SIG-M5 (cell line): ENCODE data around the gene TMEM255B.
"Not testable (repeated sequence)": the region's sequence is repeated elsewhere in the genome, so short reads cannot be mapped to it uniquely, and the experiment has no call there.

Experiments used
- DNase-seq: peaks from one replicate; lab custom pipeline; 2025; lab: John Stamatoyannopoulos, UW

TMEM255B gene

DNA sequence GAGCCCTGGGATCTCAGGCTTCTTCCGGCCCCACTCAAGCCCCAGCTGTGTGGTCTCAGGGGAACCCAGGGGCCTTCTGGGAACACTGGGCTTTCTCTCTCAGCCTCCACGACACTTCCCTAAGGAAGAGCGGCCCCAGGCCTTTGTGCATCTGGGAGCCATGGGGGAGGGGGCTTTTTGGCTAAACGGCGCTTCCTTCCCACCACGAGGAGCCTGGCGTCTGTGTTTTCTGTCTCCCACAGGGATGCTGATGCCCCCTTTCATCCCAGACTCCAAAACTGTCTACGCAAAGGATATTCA lies 24.2 kb upstream of the TMEM255B start:
- DNase-seq = no peak

DNA sequence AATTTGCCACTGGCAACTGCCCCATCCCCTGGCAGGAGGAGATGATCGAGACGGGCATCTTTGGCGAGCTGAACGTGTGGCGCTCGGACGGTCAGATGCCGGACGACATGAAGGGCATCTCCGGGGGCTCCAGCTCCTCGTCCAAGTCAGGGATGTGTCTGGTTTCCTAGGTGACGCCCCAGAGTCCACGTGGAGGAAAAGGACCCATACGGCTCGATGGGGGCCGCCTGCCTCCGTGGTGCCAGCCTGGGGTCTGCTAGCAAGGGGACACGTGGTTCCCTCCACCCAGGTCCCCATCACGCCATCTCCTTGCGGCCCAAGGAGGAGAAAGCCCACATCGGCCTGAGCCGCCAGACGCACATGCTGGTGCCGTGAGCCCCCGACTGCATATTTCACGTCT lies 23.8 kb upstream of the TMEM255B start:
- DNase-seq = no peak

DNA sequence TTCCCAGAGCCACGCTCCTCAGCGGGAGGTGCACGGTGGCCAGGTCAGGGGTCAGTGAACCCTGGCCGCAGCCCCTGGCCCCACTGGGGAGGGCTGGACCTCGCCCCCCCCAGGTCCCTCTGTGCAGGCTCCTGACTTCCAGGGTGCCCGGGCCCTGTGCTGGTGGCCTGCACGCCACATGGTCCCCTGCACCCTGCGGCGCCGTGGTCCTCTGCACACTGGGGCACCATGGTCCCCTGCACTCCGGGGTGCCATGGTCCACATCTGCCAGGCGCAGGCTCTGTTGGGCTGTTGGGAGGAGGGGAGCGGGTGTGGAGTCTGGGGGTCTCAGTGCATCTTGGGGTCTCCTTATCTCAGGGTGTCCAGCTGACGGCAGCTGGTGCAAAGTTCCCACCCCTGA lies 23.3 kb upstream of the TMEM255B start:
- DNase-seq = no peak

DNA sequence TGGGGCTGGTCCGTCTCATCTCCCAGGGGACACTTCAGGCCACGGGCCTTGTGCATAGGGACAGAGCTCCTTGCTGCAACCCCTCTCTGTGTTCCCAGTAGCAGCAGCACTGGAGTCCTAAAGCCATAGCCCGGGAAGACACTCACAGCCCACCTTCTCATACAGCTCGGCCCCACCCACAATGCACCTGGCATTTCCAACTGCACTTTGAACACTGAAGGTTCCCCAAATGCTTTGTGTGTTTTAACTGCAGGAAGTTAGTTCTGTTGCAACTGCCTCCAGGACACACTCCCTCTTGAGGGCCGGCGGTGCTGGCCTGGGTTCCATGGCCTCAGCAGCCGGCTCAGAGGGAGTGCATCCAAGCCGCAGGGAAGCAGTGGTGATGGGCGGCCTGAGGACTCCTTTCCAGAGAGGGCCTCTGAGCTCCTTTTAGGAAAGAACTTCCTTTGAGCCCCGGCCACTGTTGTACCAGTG lies 22.7 kb upstream of the TMEM255B start:
- no peak for DNase-seq

DNA sequence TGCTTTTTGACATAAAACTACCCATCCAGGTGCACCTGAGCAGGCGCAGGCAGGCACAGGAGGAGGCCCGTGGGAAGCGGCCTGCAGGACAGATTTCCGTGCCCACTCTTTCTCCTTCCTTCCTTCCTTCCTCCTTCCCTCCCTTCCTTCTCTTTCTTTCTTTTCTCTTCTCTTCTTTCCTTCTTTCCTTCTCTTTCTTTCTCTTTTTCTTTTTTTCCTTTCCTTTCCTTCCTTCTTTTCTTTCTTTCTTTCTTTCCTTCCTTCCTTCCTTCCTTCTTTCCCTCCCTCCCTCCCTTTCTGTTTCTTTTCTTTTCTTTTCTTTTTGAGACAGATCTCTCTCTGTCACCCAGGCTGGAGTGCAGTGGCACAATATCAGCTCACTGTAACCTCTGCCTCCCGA lies 21.2 kb upstream of the TMEM255B start:
- DNase-seq = no peak

DNA sequence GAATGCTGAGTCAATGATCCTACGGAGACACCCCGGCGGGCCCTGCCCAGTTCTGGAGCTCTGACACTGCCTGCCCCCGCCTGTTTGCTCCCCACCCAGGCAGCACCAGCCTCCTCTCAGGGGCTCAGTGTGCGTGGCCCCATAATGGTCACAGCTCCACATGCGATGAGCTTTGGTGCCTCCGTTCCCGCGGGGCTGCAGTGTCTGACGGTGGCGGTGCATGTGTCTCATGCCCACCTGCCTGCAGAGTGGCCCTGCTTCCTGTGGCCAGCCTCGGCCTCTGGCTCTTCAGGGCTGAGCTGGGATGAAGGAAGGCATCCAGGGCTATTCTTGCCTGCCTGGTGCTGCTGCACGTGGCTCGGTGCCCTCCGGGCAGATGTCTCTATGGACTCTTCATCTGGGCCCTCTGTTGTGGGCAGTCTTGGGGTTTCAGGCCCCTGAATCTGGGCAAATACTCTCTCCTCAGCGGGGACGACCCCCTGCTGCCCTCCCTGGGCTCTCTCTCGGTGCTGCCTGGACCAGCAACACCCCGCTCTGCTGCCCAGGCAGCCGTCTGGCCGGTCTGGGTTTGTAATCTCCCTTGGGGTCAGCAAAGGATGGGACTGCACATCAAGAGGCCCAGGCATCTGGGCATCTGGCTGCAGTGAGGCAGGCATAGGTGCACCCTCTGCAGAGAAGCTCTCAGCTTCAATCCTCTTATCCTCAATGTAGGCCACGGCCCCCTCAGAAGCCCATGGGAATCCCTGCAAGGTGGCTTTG lies 19.3 kb upstream of the TMEM255B start:
- no peak for DNase-seq

DNA sequence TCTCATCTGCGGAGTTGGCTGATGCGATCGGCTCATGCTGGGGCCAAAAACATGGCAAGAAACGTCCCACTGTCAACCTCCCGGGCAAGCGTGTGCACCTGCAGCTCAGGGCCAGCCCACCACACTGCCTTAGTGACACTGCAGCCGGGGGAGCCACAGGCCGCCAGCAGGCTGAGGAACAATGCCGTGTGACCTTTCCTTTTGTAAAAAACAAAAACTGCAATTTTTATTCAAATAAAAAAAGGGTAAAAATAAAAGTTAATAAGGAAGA lies 18.8 kb upstream of the TMEM255B start:
- no peak for DNase-seq

DNA sequence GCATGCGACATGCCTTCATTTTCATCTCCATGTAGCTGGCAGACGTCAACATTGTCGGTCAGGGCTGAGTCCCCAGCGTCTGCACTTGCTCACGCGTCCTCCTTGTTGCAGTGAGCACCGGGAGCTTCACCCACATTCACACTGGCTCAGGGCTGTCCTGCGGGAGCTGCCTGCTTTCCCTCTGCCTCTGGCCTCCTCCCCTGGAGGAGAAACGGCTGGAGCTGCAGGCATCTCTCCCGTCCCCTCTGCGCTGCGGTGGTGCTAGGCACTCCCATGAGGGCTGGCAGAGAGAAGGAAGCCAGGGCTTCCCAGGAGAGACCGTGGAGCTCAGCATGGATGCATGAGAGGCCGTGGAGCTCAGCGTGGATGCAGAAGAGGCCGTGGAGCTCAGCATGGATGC lies 18.4 kb upstream of the TMEM255B start:
- DNase-seq = no peak

DNA sequence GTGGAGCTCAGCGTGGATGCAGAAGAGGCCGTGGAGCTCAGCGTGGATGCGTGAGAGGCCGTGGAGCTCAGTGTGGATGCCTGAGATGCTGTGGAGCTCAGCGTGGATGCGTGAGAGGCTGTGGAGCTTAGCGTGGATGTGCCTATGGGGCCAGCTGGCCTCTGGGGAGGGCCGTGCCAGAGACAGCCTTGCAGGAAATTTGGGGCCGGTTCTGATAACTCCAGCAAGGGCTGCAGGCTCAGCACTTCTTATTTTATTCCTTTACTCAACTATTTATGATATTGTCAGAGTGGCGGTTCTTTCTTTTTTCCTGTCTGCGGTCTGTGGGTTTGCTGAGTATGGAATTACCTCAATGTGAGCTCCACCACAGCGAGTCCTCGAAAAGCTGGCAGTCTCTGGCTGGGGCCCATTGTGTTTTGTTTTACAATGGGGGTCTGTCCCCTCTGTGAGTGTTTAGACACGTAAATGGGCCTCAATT lies 17.8 kb upstream of the TMEM255B start:
- no peak for DNase-seq

DNA sequence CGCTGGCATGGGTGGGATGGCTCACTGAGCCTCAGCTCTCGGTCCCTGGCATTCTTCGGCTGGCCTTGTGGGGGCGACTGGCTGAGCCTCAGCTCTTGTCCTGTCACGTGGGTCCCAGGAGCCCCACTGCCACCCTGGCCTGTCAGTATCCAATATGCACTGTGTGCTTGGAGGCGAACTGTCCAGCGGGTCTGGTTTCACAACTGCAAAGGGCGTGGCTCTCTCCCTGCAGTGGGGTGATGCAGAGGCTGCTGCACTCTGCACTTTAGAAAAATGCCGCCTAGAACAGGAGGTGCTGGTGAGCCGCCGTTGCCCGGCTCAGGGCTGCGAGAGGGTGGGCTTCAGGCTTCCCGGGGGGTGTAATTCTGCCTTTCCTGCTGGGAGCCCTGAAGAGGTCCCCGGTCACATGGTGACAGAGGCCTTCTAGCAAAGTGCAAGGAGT lies 17.0 kb upstream of the TMEM255B start:
- DNase-seq = peak; percentile 68

DNA sequence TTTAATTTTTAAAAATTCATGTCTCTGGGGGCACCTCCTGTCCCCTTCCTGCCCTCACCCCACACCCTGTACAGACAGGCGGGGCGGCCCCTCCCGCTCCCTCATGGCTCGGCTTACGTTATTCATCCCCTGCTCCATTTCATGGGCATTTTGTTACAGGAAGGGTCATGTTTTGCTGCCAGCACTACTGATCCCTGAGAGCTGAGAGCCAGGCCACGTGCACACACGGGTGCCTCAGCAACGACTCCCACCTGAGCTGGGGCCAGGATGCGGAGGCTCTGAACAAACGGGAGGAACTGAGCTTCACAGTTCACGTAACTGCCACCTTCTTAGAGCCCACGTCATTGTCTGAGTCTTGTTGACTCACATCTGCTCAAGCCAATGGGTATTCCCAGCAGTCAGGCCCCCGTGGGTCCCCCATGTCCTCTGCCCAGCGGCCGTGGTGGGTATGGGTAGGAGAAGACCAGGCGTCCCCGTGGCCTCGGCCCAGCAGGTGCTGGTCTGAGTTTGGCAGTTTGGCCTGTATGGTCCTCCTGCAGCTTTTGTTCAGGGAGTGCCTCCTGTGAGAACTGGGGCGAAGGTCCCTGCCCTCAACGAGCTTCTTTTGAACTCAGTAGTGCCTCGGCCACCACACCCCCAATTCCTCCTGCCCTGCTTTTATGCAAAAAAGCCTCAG lies 16.4 kb upstream of the TMEM255B start:
- no peak for DNase-seq

DNA sequence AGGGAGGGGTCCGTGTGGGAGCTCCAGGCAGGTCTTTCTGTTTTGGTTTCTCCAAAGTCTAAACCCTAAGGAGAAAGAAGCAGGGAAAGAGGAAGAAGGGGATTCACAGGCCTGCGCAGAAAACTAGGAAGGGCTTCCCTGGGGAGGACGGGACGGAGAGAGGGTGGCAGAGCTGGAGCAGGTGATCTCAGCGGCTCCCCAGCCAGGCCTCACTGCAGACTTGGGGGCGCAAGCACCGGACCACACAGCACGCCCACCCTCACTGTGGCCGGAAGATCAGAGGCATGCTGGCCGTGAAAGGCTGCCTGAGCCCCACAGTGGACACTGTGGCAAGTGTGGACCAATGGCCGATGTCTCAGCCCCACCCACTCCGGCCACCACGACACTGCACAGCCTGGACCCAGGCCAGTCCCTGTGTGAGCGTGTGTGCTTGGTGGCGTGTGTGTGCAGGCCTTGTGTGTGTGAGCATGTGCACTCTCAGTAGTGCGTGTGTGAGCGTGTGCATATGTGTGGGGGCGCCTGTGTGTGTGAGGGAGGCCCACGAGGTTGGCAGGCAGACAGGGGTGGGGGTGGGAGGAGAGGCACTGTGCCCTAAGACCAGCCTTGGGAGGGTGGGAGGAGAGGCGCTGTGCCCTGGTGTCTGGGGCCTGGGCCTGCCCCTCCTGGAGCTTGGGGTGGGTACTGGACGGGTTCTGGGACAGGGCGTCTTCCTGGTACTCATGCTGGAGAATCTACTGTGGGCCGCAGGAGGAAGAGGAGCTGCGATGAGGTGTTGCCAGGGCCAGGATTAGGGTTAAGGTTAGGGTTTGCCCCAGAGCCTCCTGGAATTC lies 15.4 kb upstream of the TMEM255B start:
- no peak for DNase-seq

DNA sequence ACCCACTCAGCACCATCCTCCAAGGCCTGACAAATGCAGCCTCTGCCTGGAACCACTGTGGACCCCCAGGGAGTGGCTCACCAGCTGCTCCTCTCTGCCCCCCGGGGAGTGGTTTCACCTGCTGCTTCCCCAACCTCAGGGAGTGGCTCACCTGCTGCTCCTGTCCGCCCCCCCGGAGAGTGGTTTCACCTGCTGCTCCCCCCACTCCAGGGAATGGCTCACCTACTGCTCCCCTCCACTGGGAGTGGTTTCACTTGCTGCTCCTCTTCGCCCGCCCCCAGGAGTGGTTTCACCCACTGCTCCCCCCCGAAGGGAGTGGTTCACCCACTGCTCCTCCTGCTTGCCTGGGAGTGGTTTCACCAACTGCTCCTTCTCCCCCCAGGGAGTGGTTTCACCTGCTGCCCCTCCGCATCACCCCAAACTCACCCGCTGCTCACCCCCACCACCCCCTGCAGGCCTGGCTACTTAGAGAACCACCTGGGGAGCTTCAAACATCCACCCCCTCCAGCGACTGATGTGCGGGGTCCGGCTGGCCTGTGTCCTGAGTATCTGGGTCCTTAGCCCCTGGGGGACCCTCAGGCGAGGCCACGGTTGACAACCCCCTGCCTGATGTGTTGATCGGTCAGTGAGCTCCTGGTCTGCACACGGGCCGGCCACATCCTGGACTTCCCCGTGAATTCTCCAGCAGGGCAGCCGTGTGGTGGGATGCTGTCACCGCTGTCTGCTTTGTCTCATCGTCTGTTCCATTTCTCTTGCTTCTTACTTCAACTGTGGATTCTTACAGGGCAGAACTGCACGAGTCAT lies 14.6 kb upstream of the TMEM255B start:
- DNase-seq = no peak

DNA sequence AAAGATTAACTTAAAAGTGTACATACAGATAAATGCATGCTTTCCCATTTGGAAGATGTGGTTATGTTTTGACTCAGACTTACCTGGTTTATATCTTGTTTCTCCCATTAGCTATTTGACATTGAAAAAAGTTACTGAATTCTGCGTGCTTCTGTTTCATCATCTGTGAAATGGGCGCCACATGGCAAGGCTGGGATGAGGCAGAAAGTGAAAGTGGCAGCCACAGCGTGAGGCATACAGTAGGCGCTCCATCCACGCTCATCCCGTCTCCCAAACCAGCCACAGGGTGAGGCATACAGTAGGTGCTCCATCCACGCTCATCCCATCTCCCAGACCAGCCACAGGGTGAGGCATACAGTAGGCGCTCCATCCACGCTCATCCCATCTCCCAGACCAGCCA lies 14.0 kb upstream of the TMEM255B start:
- no peak for DNase-seq

DNA sequence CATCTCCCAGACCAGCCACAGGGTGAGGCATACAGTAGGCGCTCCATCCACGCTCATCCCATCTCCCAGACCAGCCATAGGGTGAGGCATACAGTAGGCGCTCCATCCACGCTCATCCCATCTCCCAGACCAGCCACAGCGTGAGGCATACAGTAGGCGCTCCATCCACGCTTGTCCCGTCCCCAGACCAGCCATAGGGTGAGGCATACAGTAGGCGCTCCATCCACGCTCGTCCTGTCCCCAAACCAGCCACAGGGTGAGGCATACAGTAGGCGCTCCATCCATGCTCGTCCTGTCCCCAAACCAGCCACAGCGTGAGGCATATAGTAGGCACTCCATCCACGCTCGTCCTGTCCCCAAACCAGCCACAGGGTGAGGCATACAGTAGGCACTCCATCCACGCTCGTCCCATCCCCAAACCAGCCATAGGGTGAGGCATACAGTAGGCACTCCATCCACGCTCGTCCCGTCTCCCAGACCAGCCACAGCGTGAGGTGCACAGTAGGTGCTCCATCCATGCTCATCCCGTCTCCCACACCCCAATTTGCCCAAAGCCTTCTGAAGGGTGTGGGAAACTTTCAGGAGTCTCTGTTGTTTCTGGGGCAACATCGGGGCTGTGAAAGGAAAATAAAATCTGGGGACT lies 13.4 kb upstream of the TMEM255B start:
- DNase-seq = not testable (repeated sequence)

DNA sequence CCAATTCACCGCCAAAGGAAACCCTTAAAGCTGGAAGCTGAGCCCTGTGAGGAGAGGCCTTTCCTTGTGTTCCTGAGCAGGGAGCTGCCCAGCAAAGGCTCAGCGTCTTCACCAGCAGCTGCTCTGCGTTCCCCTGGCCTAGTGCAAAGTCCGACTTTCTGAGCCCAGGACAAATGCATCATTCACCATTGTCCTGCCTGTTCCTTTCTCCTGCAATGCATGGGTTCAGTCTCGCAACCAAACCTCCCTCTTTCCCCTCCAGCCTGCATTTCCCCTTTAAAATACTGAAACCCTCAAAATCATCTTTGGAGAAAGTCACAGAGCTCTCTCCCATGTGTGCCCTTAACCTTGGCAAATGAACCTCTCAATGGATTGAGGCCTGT lies 12.9 kb upstream of the TMEM255B start:
- DNase-seq = no peak

DNA sequence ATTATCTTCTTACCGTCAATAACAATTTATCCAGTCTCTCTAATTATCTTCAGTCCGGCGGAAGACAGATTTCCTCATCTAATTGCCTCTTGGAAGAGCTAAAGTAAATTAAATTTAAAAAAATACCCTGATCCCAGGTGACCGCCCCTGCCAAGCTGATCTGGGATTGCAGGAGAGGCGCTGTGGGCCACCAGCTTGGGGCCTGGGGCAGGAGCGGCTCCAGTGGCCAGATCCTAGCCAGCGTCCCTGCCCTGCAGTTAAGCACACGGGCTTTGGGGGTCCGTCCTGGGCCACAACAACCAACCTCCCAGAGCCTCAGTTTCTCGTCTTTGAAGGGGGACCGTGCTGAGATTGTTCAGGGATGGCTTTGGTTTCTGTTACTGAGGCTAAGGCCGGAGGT lies 12.4 kb upstream of the TMEM255B start:
- DNase-seq = no peak

DNA sequence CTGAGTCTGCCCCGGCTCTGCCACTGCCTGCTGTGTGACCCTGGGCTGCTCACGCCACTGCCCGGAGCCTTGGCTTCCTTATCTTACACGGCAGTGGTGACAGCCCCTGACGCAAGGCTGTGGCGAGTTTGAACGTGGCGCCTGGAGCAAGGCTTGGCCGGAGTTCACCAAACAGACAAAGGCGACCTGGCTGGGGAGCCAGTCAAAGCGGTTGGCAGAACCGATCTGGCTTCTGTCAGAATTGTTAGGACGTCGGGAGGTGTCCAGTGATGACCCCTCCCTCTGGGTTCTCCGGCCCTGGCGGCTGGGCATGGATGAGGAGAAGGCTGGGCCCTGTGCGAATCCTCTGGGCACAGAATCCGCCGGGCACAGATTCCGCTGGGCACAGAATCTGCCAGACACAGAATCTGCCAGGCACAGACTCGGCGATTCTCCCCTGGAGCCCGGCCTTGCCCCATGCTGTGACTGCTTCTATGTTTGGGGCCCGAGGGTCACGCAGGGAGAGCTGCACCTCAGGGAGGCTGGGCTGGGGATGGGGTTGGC lies 11.7 kb upstream of the TMEM255B start:
- DNase-seq = no peak

DNA sequence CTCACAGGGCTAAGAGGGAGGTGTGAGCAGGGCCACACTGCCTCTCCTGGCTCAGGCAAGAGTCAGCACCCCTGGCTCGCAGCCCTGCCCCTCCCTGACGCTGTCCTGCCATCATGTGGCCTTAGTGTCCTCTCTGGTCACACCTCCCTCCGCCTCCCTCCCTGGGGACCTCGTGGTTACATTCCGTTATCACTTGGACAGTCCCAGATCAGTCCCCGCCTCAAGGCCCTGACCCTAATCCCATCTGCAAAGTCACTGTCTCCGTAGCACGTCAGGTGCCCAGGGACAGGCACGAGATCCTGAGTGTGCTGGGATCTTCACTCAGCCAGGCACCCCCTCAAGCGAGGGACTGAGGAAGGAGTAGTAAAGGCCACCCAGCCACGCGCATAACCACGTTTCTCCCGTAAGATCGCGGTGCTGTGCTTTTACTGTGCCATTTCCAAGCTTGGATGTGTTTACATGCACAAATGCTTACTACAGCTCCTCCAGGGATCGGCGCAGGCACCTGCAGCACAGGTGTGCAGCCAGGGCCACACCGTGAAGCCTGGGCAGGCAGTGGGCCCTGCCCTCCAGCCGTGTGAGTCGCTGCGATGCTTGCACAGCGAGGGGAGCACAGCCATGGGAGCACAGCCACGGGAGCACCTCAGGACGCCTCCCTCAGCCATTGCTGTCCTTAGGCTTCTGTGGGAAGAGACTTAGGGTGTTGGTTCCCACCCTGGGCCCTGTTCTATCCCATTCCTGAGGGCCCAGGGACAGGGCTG lies 10.7 kb upstream of the TMEM255B start:
- DNase-seq = no peak

DNA sequence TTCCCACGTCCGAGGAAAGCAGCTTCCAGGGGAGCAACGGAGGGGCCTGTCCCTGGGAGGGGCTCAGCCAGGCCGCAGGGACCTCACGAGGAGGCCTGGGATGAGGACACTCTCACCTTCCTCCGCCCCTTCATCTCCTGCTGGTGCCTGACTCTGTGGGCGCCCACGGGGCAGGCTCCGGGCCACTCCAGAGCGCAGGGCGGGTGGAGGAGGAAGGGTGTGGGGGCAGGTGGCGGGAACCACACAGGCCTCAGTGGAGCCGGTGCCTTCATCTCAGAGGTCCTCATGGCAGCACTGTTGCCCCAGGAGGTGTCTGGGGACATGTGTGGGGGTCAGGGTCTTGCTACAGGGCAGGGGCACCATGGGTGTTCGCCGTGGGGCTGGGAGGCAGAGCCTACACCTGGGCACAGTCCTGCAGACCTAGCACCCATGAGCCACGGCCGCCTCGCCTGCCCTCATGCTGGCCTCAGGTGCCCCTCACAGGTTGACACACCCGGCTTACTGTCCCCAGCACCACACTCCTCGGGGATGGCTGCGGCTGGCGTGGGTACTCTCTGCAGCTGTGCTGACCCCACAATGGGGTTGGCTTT lies 10.1 kb upstream of the TMEM255B start:
- no peak for DNase-seq
